Upper lobe of right lung (tissue), 1 donor: ENCODE data around the gene HCFC1. TPM values are rescaled to one million over a fixed set of nuclear protein-coding genes. Genes with fewer than 3 reads are reported as not detected.
"Not testable (repeated sequence)": the region's sequence is repeated elsewhere in the genome, so short reads cannot be mapped to it uniquely, and the experiment has no call there.

ENCODE experiments used
- ATAC-seq: fragments of 200-7000 bp; cut with Tn5 transposase; one replicate; pipeline ENCODE4 v1.9.1; 2020; ENCODE audit warnings: mild to moderate bottlenecking, moderate library complexity
- DNase-seq: peaks from one replicate; pipeline ENCODE4 v3.0.0-alpha.2; 2020
- H3K27ac ChIP-seq: fragments of 200-600 bp; one replicate; pipeline ENCODE4 v1.8.0; 2022
- H3K27me3 ChIP-seq: fragments of 200-600 bp; one replicate; pipeline ENCODE4 v1.8.0; 2022; ENCODE audit warnings: mild to moderate bottlenecking
- H3K36me3 ChIP-seq: fragments of 200-600 bp; one replicate; pipeline ENCODE4 v1.8.0; 2022
- H3K4me1 ChIP-seq: fragments of 200-600 bp; one replicate; pipeline ENCODE4 v1.8.0; 2022
- H3K4me3 ChIP-seq: fragments of 200-600 bp; one replicate; pipeline ENCODE4 v1.8.0; 2022; ENCODE audit warnings: mild to moderate bottlenecking
- H3K9me3 ChIP-seq: fragments of 200-600 bp; one replicate; pipeline ENCODE4 v1.8.0; 2022
- intact Hi-C: fragments of 100-400 bp; cut with DNase I; formaldehyde crosslinking; loops from one replicate; pipeline ENCODE4 v1.11.0; 2022
- total RNA-seq: library from RNA; stranded (reverse); fragmentation: NEBNext Ultra II Directional; extraction: Animal tissue kit (Norgen Biotek cat#: 25700); gene quantifications from one replicate; pipeline ENCODE4 v1.2.1, GENCODE V29; 2021
- TF ChIP-seq, protein P1 (sequence below): fragments of 200-600 bp; IDR thresholded peaks from one replicate; pipeline ENCODE4 v1.8.0; 2022; ENCODE audit warnings: antibody characterized with exemption
- donor health status: DM: no; HTN: yes; CAD: no; lungs with severe emphysema.

Gene HCFC1
- total RNA-seq, 1 donor from 2014 or later: 47.5 TPM

- Histone ChIP-seq H3K27me3 (no peaks in the 10 kb centered on the region), H3K4me1 (no peaks in the 10 kb centered on the region), H3K4me3 (no peak overlapping the region), H3K27ac (no peak overlapping the region), H3K36me3 (no peaks in the 10 kb centered on the region), H3K9me3 (no peaks in the 10 kb centered on the region)
- DNase-seq: no peak
- intact Hi-C loops: no loop called here
- TF ChIP-seq, protein P1, sequence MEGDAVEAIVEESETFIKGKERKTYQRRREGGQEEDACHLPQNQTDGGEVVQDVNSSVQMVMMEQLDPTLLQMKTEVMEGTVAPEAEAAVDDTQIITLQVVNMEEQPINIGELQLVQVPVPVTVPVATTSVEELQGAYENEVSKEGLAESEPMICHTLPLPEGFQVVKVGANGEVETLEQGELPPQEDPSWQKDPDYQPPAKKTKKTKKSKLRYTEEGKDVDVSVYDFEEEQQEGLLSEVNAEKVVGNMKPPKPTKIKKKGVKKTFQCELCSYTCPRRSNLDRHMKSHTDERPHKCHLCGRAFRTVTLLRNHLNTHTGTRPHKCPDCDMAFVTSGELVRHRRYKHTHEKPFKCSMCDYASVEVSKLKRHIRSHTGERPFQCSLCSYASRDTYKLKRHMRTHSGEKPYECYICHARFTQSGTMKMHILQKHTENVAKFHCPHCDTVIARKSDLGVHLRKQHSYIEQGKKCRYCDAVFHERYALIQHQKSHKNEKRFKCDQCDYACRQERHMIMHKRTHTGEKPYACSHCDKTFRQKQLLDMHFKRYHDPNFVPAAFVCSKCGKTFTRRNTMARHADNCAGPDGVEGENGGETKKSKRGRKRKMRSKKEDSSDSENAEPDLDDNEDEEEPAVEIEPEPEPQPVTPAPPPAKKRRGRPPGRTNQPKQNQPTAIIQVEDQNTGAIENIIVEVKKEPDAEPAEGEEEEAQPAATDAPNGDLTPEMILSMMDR: no peak
- no peak for ATAC-seq
Measured at GRCh38 chrX:153995504-153995903, 23.9 kb upstream of the HCFC1 start.

DNA sequence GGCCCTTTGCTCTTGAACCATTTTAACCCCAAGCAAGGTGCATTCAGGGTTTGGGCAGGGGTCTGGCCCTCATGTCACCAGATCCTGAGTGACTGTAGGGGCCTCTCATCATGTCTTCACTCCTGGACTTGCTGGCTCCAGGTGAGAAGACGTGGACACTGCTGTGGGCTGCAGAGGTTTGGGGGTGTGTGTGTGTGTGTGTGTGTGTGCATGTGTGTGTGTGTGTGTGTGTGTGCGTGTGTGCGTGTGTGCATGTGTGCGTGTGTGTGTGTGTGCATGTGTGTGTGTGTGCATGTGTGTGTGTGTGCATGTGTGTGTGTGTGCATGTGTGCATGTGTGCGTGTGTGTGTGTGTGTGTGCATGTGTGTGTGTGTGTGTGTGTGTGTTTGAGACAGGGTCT lies 22.8 kb upstream of the HCFC1 start:
- H3K4me1 ChIP-seq, H3K27ac ChIP-seq, intact Hi-C loops, H3K36me3 ChIP-seq, ATAC-seq, H3K4me3 ChIP-seq, H3K9me3 ChIP-seq, DNase-seq, H3K27me3 ChIP-seq: not testable (repeated sequence)

- TF ChIP-seq, protein P1: no peak
- no peaks in the 10 kb centered on the region for H3K36me3 ChIP-seq
- intact Hi-C loops: no loop called here
- no peak for ATAC-seq
- H3K4me1 ChIP-seq: no peaks in the 10 kb centered on the region
- no peak overlapping the region for H3K27ac ChIP-seq
- no peaks in the 10 kb centered on the region for H3K27me3 ChIP-seq
- no peaks in the 10 kb centered on the region for H3K9me3 ChIP-seq
- no peak for DNase-seq
- H3K4me3 ChIP-seq: no peak overlapping the region
Measured at GRCh38 chrX:153993978-153994377, 22.4 kb upstream of the HCFC1 start.

- Histone ChIP-seq H3K4me3 (no peak overlapping the region), H3K4me1 (no peaks in the 10 kb centered on the region), H3K27me3 (no peaks in the 10 kb centered on the region), H3K9me3 (no peaks in the 10 kb centered on the region), H3K36me3 (no peaks in the 10 kb centered on the region), H3K27ac (no peak overlapping the region)
- ATAC-seq: no peak
- TF ChIP-seq, protein P1: no peak
- DNase-seq: no peak
- intact Hi-C loops: no loop called here
Measured at GRCh38 chrX:153993079-153993478, 21.5 kb upstream of the HCFC1 start.

DNA sequence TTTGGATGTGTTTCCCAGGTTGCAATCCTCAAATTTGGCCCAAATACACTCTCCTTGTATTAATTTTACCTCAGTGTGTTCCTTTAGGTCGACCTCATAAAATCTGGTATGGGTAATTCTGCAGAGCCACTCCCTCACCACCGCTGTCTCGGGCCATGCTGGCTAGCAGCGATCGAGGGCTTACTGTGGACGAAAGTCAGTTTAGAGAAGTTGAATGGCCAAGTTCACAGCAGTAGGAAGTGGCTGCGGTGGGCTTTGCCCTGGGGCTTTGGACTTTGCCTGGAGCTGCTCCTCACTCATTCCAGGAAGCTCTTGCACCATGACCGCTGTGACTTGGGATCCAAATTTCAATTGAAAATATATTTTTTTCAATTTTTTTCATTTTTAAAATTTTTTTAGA lies 20.6 kb upstream of the HCFC1 start:
- intact Hi-C loops: no loop called here
- H3K4me1 ChIP-seq: no peaks in the 10 kb centered on the region
- no peaks in the 10 kb centered on the region for H3K9me3 ChIP-seq
- no peaks in the 10 kb centered on the region for H3K36me3 ChIP-seq
- ATAC-seq (peak; percentile 47), DNase-seq (no peak)
- TF ChIP-seq, protein P1: no peak
- H3K27ac ChIP-seq: no peak overlapping the region
- no peak overlapping the region for H3K4me3 ChIP-seq
- H3K27me3 ChIP-seq: no peaks in the 10 kb centered on the region

- no peak for ATAC-seq
- intact Hi-C loops: no loop called here
- Histone ChIP-seq H3K36me3 (no peaks in the 10 kb centered on the region), H3K27me3 (no peaks in the 10 kb centered on the region), H3K9me3 (no peaks in the 10 kb centered on the region), H3K4me3 (no peak overlapping the region), H3K27ac (no peak overlapping the region), H3K4me1 (no peaks in the 10 kb centered on the region)
- TF ChIP-seq, protein P1: no peak
- DNase-seq: no peak
Measured at GRCh38 chrX:153991013-153991580, 19.5 kb upstream of the HCFC1 start.
